ENCODE measurements around the gene NCAPH2.

GRCh38 chr22:50518606-50519005, 10.6 kb downstream of the NCAPH2 start:
- no peak for TF ChIP-seq CTCF (IDR thresholded peaks at IDR 0.05)
- no peak for TF ChIP-seq ZFX (IDR thresholded peaks at IDR 0.05; ENCODE audit: borderline replicate concordance)
